Measurements from ENCODE around the gene MAJIN. TPM values are rescaled to one million over a fixed set of nuclear protein-coding genes. Genes with fewer than 3 reads are reported as not detected.

Gene MAJIN
- polyA plus RNA-seq, 3 donors: not detected

DNA sequence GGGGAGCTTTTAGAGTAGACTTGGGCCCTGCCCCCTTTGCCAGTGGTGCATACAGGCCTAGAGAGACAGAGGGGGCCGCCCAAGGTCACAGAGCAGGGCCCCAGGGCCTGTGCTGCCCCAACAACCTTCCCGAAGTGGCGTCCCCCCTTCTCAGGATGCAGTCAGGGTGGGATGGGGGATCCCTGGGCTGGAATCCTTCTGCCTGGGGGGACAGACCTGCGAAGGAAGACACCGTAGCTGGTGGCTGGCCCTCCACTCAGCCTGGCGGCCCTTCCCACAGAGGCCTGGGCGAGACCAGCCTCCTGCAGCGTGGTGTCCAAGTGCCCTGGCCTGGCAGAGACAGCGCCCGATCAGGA is 79.1 kb downstream of the MAJIN start:
- Mint-ChIP-seq H3K4me1 (peaks cover 16% of the 10 kb centered on the region), H3K27me3 (ENCODE audit: low read depth in 3 of 3) (peaks cover 4 to 5% (median 5%) of the 10 kb centered on the region in 3 donors), H3K9me3 (no peaks in the 10 kb centered on the region), H3K4me3 (no peak overlapping the region), H3K36me3 (peaks cover 24 to 26% of the 10 kb centered on the region in 2 donors), H3K27ac (no peak overlapping the region)
- no peaks in the 10 kb centered on the region for H3K27me3 ChIP-seq (ENCODE audit: control insufficient read depth in 2 of 2, insufficient read depth in 2 of 2, low read length in 2 of 2)
- H2AFZ ChIP-seq (ENCODE audit: insufficient read depth, low read depth, low read length, poor library complexity, severe bottlenecking): no peak overlapping the region
- peaks cover 6% of the 10 kb centered on the region for H4K20me1 ChIP-seq (ENCODE audit: insufficient read depth, low read length)
- no peak overlapping the region for H3K9ac ChIP-seq (ENCODE audit: insufficient read depth, low read length, poor library complexity, severe bottlenecking)
- H3K4me3 ChIP-seq (replicated peaks in 1 of 3; ENCODE audit: low read depth in 2 of 3, low read length in 3 of 3): no peak overlapping the region
- no peak overlapping the region for H3K4me2 ChIP-seq (replicated peaks; ENCODE audit: extremely low read depth, low read length, poor library complexity, severe bottlenecking)
- 100% methylated on average over 6 of the region's 10 CpGs for WGBS (ENCODE audit: insufficient coverage)
- no peaks in the 10 kb centered on the region for H3K9me3 ChIP-seq (replicated peaks in 1 of 2; ENCODE audit: control insufficient read depth in 1 of 2, insufficient read depth in 1 of 2, low read length in 2 of 2)
- TF ChIP-seq, protein P1, sequence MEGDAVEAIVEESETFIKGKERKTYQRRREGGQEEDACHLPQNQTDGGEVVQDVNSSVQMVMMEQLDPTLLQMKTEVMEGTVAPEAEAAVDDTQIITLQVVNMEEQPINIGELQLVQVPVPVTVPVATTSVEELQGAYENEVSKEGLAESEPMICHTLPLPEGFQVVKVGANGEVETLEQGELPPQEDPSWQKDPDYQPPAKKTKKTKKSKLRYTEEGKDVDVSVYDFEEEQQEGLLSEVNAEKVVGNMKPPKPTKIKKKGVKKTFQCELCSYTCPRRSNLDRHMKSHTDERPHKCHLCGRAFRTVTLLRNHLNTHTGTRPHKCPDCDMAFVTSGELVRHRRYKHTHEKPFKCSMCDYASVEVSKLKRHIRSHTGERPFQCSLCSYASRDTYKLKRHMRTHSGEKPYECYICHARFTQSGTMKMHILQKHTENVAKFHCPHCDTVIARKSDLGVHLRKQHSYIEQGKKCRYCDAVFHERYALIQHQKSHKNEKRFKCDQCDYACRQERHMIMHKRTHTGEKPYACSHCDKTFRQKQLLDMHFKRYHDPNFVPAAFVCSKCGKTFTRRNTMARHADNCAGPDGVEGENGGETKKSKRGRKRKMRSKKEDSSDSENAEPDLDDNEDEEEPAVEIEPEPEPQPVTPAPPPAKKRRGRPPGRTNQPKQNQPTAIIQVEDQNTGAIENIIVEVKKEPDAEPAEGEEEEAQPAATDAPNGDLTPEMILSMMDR (IDR thresholded peaks at IDR 0.05): no peak
- no peaks in the 10 kb centered on the region for H3K79me2 ChIP-seq (ENCODE audit: insufficient read depth, low read length)
- H3K36me3 ChIP-seq (replicated peaks in 1 of 2; ENCODE audit: control insufficient read depth in 1 of 2, insufficient read depth in 2 of 2, low read length in 2 of 2): peaks cover 28 to 32% of the 10 kb centered on the region in 2 donors
- peaks cover 19 to 24% of the 10 kb centered on the region in 2 donors for H3K4me1 ChIP-seq (ENCODE audit: control insufficient read depth in 1 of 2, insufficient read depth in 2 of 2, low read length in 2 of 2)
- intact Hi-C loops (cut with micrococcal nuclease): loop anchor here in 1 of 2 donors (1.0 kb wide), 1 partner anchor 46 kb away; no protein-coding TSS in a partner anchor
- DNase-seq: no peak
- no peak overlapping the region for H3K27ac ChIP-seq (ENCODE audit: low read depth in 1 of 2, low read length in 2 of 2)

GRCh38 chr11:64892411-64892831 is 79.5 kb downstream of the MAJIN start:
- peaks cover 24 to 28% of the 10 kb centered on the region in 2 donors for H3K36me3 ChIP-seq (replicated peaks in 1 of 2; ENCODE audit: control insufficient read depth in 1 of 2, insufficient read depth in 2 of 2, low read length in 2 of 2)
- Mint-ChIP-seq H3K27me3 (ENCODE audit: low read depth in 3 of 3) (peaks cover 4 to 6% (median 5%) of the 10 kb centered on the region in 3 donors), H3K4me3 (no peak overlapping the region), H3K4me1 (peaks cover 19% of the 10 kb centered on the region), H3K36me3 (peaks cover 22% of the 10 kb centered on the region in 2 donors), H3K9me3 (no peaks in the 10 kb centered on the region), H3K27ac (no peak overlapping the region)
- no peak overlapping the region for H3K9ac ChIP-seq (ENCODE audit: insufficient read depth, low read length, poor library complexity, severe bottlenecking)
- no peaks in the 10 kb centered on the region for H3K9me3 ChIP-seq (replicated peaks in 1 of 2; ENCODE audit: control insufficient read depth in 1 of 2, insufficient read depth in 1 of 2, low read length in 2 of 2)
- H3K4me2 ChIP-seq (replicated peaks; ENCODE audit: extremely low read depth, low read length, poor library complexity, severe bottlenecking): no peak overlapping the region
- TF ChIP-seq, protein P1 (IDR thresholded peaks at IDR 0.05): no peak
- H3K27ac ChIP-seq (ENCODE audit: low read depth in 1 of 2, low read length in 2 of 2): no peak overlapping the region
- H4K20me1 ChIP-seq (ENCODE audit: insufficient read depth, low read length): peaks cover 6% of the 10 kb centered on the region
- no peak overlapping the region for H2AFZ ChIP-seq (ENCODE audit: insufficient read depth, low read depth, low read length, poor library complexity, severe bottlenecking)
- peaks cover 23 to 28% of the 10 kb centered on the region in 2 donors for H3K4me1 ChIP-seq (ENCODE audit: control insufficient read depth in 1 of 2, insufficient read depth in 2 of 2, low read length in 2 of 2)
- DNase-seq: no peak
- no peaks in the 10 kb centered on the region for H3K79me2 ChIP-seq (ENCODE audit: insufficient read depth, low read length)
- no peaks in the 10 kb centered on the region for H3K27me3 ChIP-seq (ENCODE audit: control insufficient read depth in 2 of 2, insufficient read depth in 2 of 2, low read length in 2 of 2)
- WGBS (ENCODE audit: insufficient coverage): 76% methylated on average over 9 of the region's 11 CpGs
- H3K4me3 ChIP-seq (replicated peaks in 1 of 3; ENCODE audit: low read depth in 2 of 3, low read length in 3 of 3): no peak overlapping the region
- intact Hi-C loops (cut with micrococcal nuclease): no loop called here
